HG03432 (cell line): Measurements from ENCODE around the gene WBP1.
"Not testable (repeated sequence)": the region's sequence is repeated elsewhere in the genome, so short reads cannot be mapped to it uniquely, and the experiment has no call there.

Experiments used
- ATAC-seq: cut with Tn5 transposase; IDR thresholded peaks from one replicate; pipeline ENCODE4 v1.9.1; 2021; ENCODE audit warnings: mild to moderate bottlenecking, moderate library complexity; ENCODE audit not compliant: unreplicated experiment

WBP1 gene

GRCh38 chr2:74458132-74458937 lies at the start of gene WBP1:
TSS of gene WBP1 (plus strand) at chr2:74458438. CDS start at chr2:74458603, 165 bp downstream.
- ATAC-seq = peak; percentile 82

GRCh38 chr2:74413001-74413698 lies 45.1 kb upstream of the WBP1 start:
- ATAC-seq = no peak

DNA sequence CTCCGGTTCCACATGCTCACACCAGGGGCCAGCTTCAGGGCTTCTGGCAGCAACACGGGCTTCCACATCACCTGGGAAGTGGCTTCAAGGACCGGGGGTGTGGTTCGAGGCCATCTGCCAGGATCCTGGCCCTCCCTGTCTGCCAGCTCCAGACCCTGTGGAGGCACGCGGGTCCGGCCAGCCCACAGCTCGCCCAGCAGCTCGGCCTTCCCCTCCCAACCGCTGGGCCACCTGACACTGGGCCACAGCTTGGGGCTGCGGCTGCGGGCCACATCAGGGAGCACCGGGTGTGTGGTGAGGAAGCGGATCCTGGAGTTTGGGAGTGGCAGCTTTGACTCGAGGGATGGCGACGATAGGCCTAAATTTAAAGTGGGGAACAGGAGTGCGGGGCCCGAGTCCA lies 43.8 kb upstream of the WBP1 start:
- no peak for ATAC-seq

DNA sequence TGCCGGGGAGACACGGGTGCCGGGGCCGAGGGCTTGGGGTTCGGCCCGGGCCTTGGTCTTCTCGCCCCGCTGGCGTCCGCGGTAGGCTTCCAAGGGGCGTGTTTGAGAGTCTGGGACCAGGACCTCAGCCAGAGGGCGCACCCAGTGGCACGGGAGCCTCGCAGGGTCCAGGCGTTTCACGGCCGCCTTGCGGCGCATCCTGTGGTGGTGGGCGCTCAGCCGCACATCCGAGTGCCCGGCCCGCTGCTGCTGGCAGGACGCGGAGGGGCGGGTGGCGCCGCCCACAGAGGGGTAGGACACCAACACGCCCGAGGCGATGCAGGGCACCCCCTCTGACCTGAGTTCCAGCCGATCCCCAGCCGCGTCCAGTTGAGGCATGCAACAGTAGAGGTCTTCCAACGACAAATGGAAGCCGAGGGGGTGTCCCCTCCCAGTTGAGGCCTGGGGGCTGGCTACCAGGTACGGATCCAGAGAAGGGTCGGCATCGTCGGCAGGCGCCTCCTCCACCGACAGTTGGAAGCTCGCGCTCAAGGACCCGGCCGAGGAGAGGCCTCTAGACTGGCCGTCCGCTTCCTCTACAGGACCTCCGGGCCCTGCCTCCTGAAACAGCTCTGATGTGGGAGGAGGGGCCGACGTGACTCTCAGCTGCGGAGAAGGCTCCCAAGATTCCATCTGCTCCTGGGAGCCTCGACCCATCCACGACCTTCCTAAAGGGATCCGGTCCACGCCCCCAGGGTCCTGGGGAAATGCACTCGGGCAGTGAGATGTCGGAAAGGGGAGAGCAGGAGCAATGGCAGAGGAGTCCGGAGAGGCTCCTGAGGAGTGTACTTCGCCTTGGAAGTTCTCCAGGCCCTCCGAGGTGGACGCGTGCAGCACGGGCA lies 43.1 kb upstream of the WBP1 start:
- peak; percentile 53 for ATAC-seq

DNA sequence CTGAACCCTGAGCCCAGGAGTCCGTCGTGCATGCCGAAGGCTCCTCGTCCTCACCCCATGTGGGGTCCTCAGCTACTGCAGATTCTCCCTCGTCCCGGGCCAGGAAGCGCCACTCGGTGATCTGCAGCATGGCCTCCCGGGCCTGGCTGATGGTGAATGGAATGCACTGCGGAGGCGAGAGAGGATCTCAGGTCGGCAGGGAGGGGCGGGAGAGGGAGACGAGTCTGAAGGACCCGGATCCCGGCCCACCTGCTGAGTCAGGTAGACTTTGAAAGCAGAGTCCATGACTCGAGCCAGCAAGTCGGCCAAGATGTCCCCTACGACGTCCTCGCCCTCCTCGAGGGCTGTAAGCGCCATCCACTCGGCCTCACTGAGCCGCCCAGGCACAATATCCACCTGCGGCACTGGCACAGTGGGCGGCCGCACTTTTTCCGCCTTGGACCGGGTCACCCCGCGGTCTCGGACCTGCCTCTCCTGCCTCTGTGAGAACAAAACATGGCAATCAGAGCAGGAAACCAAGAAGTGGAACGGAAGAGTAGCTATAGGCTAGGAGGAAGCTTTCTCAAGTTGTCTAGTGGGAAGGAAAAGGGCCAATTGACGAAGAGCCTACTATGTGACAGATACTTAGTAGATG lies 42.4 kb upstream of the WBP1 start:
- no peak for ATAC-seq

DNA sequence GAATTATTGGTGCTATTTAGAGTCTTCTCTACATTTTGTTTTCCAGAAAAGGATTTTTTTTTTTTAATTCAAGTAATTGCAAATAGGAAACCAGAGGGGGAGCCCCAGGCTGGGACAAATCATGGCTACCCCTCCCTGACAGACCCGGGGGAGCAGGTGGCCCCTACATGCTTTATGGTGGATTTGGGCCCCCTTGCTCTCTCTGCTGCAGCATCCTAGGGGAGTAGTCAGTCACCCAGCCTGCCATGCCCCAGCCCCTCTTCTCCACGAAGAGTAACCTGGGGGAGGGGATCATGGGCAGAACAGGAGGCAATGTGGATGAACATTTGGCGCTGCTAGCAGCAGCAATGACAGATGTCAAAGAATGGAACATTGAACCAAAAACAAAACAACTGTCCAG lies 41.5 kb upstream of the WBP1 start:
- no peak for ATAC-seq

DNA sequence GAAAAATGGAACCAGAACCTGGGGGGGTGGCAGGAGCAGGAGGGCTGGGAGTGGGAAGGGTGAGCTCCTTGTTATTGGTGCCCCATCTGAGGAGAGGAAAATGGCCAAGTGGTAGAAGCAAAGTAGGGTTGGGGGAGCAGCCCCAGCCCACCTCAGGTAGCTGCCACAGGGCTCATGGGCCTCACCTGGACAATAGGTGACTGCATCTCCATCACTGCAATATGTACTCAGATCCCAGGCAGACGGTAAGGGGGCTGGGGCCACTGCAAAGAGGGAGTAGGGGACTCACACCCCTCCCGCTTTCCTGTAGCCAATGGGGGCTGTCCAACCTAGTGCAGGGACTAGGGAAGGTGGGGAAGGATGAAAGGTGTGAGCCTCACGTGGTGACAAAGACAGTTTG lies 41.0 kb upstream of the WBP1 start:
- no peak for ATAC-seq

GRCh38 chr2:74417763-74418162 lies 40.5 kb upstream of the WBP1 start:
- no peak for ATAC-seq

- ATAC-seq = no peak
Observed at GRCh38 chr2:74418312-74418711, 39.9 kb upstream of the WBP1 start.

DNA sequence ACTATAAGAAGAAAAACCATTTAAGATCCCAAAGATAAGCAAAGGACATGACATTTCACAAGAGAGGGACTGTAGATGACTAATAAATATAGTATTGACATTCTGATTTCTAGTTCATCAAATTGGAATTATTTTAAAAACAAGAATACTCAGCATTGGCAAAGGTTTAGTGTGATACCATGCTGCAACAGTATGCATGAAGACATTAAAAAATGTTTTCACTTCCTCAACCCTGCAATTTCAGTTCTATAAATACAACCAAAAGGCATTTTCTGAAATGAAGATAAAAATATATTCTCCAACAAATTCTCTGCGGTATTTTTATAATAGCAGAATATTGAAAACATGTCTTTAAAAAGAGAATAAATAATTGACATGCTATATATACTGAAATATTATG lies 38.9 kb upstream of the WBP1 start:
- ATAC-seq = no peak

DNA sequence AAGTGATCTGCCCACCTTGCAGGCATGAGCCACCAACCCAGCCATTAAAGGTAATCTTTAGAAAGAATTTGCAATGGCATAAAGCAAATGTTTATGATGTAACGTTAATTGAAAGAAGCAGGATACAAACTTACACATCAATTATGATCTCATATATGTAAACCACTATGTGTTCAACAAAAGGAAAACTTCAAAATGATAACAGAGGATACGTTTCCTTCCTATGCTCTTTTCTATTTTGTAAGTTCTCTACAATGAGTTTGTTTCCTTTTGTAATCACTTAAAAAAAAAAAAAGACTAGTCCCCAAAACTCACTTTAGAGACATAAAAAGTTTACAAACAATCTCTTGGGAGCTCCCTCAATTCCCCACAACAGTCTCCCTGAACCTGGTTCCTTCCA lies 38.2 kb upstream of the WBP1 start:
- ATAC-seq = no peak

DNA sequence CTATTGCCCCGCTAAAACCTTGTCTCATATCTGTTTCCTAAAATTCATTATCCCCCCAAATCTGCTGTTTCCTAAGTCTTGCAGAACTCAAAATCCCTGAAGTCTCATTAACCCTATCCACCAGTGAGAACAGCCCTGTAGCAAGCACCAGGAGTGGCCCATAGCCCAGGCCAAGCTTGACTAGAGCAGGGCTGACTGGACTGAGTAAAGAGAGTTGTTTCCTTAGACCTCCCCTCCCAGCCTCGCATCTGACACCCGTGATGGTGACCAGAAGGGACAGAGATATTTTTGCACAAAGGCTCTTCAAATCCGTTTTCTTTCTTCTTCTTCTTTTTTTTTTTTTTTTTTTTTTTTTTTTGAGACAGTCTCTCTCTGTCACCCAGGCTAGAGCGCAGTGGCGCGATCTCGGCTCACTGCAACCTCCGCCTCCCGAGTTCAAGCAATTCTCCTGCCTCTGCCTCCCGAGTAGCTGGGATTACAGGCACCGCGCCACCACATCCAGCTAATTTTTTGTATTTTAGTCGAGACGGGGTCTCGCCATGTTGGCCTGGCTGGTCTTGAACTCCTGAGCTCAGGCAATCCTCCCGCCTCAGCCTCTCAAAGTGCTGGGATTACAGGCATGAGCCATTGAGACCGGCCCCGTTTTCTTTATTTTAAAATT lies 37.7 kb upstream of the WBP1 start:
- not testable (repeated sequence) for ATAC-seq

- ATAC-seq = peak; percentile 96
Observed at GRCh38 chr2:74421221-74421870, 36.9 kb upstream of the WBP1 start, which contains the start of the genes C2orf81 and WDR54. TSS of gene C2orf81 (minus strand) at chr2:74421619. CDS start at chr2:74421560, 59 bp downstream. TSS of gene WDR54 (plus strand) at chr2:74421730. CDS start at chr2:74422154, 424 bp downstream.

GRCh38 chr2:74423231-74424095 lies 34.8 kb upstream of the WBP1 start:
- ATAC-seq = no peak

DNA sequence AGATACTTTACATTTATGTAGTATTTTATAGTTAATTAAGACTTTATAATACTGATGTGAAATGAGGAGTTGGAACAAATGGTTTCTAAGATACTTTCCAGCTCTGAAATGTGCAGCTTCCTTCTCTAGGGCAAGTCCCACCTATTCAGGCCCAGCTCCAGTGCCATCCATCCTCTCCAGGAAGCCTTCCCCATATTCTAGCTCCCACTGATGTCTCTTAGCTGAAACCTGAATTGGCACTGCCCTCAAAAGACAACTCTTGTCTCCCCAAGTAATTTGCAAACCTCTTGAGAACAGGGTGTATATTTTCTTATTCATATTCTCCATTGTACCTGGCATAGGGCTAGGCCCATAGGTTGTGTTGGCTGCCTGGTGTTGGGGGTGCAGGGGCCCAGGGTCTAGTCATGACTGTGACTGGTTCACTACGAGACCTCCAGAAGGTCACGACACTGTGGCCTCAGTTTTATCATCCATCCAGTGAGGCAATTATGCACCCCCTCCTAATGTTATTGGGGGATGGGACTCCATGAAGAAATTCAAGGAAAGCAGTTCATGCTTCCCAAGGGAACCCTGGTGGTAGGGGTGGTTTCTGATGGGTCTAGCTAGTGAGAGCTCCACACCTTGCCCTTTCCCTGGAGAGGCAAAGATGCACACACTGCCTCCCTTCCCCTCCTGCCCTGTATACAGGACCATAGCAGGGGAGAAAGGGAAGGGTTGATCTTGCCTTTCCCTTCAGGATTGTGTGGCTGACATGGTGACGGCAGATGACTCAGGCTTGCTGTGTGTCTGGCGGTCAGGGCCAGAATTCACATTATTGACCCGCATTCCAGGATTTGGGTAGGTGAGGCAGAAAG lies 33.9 kb upstream of the WBP1 start:
- no peak for ATAC-seq

DNA sequence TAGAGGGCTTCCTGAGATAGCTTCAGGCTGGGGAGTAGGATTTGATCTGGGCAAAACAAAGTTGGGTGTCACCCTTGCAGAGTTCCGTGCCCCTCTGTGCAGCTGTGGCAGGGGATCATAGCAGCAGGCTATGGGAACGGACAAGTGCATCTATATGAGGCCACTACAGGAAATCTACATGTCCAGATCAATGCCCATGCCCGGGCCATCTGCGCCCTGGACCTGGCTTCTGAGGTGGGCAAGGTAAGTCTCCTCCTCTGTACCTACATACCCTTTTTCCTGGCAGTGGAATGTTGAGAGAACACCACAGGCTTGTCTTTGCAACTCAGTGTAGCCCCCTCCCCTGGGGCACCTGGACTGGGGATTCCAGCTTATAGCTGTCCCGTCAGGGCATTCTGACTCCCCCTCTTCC lies 33.2 kb upstream of the WBP1 start:
- no peak for ATAC-seq

DNA sequence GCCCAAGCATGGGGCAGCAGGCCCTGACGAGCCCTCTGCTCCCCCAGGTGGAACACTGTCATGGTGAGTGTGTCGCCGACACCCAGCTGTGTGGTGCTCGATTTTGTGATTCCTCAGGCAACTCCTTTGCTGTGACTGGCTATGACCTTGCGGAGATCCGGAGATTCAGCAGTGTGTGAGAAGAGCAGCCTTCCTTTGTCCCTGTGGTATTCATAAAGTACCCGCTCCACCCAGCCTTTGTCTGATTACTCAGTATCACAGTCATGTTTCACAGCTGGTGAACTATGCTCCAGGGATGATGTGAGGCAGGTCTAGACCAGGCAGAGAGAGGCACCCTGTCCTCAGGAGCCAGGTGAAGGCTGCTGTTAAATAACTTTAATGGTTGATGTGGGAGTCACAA lies 32.7 kb upstream of the WBP1 start:
- no peak for ATAC-seq
